ENCODE results near the gene BTBD9. TPM values are rescaled to one million over a fixed set of nuclear protein-coding genes. Genes with fewer than 3 reads are reported as not detected.

Gene BTBD9
- total RNA-seq, 4 donors from 2014 or later, result 9.2 to 16.3 (median 11.6) TPM

DNA sequence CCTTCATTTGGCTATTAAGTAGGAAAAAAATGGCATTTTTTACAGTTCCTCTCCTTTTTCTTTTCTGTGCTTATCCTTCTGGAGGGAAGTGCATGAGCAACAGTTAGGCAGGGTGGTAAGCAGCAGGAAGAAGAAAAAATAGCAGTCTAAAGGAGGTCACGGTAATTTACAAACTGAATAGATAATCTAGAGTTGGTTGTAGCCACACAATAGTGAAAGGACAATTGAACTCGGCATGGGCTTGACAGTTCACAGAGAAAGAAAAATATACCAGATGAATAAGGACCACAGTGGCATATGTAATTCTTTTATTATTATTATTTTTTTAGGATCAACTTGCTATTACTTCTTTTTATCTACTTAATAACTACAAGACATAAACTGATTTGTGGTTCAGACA lies 358.6 kb downstream of the BTBD9 start:
- intact Hi-C loops (cut with DNase I), result no loop called here
- WGBS, 2 donors, result 35 to 53% methylated on average over 2 of the region's 2 CpGs
- H3K27me3 ChIP-seq, result no peaks in the 10 kb centered on the region
- no peaks in the 10 kb centered on the region for H3K36me3 ChIP-seq
- H3K4me3 ChIP-seq, result no peak overlapping the region
- TF ChIP-seq, protein P1, sequence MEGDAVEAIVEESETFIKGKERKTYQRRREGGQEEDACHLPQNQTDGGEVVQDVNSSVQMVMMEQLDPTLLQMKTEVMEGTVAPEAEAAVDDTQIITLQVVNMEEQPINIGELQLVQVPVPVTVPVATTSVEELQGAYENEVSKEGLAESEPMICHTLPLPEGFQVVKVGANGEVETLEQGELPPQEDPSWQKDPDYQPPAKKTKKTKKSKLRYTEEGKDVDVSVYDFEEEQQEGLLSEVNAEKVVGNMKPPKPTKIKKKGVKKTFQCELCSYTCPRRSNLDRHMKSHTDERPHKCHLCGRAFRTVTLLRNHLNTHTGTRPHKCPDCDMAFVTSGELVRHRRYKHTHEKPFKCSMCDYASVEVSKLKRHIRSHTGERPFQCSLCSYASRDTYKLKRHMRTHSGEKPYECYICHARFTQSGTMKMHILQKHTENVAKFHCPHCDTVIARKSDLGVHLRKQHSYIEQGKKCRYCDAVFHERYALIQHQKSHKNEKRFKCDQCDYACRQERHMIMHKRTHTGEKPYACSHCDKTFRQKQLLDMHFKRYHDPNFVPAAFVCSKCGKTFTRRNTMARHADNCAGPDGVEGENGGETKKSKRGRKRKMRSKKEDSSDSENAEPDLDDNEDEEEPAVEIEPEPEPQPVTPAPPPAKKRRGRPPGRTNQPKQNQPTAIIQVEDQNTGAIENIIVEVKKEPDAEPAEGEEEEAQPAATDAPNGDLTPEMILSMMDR (IDR thresholded peaks at IDR 0.05), result no peak
- no peak for TF ChIP-seq POLR2A (IDR thresholded peaks at IDR 0.05)
- H3K4me1 ChIP-seq, result no peaks in the 10 kb centered on the region
- H3K9me3 ChIP-seq, result no peaks in the 10 kb centered on the region
- DNase-seq, result no peak
- H3K27ac ChIP-seq, result no peak overlapping the region

DNA sequence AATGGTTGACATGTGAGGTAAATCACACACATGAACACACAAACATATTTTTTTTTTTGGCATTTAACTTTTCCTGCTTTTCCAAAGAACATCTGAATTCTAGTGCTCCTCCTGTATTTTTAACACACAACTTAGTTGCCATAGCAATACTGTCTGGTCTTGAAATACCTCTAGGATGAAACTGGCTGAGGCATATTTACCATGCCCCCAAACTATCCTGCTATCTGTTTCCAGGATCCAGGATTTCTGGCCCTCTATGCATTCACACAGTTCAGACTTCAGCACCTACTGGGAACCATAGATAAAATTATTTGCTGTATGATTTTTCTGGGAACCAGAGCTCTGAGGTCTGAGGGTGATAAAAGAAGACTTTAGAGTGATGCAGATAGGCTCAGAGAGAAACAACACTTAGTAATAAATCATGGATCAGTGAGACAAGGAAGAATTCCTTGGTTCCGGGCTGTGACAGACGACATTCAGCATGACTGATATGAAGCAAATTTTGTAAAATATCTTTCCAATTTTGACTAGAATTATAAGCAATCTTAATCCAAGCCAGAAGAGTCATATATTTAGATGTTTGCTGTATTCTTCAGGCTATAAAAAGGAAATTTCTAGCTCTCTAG lies 359.7 kb downstream of the BTBD9 start:
- intact Hi-C loops (cut with DNase I), result no loop called here
- TF ChIP-seq, protein P1 (IDR thresholded peaks at IDR 0.05), result no peak
- TF ChIP-seq POLR2A (IDR thresholded peaks at IDR 0.05), result no peak
- Histone ChIP-seq H3K4me3 (no peak overlapping the region), H3K36me3 (no peaks in the 10 kb centered on the region), H3K9me3 (no peaks in the 10 kb centered on the region), H3K4me1 (no peaks in the 10 kb centered on the region), H3K27me3 (no peaks in the 10 kb centered on the region), H3K27ac (no peak overlapping the region)
- WGBS, 2 donors, result 59 to 80% methylated on average over 2 of the region's 2 CpGs
- no peak for DNase-seq

- WGBS, 2 donors, result 75 to 82% methylated on average over 4 of the region's 4 CpGs
Observed at GRCh38 chr6:38279423-38279822, 360.3 kb downstream of the BTBD9 start.

GRCh38 chr6:38273325-38273724 lies 366.4 kb downstream of the BTBD9 start:
- H3K27me3 ChIP-seq, result no peaks in the 10 kb centered on the region
- intact Hi-C loops (cut with DNase I), result no loop called here
- 56 to 86% methylated on average over 1 of the region's 1 CpG for WGBS, 2 donors
- DNase-seq, result no peak
- no peak overlapping the region for H3K27ac ChIP-seq
- peaks cover 0 to 6% (median 0%) of the 10 kb centered on the region in 3 donors for H3K4me1 ChIP-seq
- no peaks in the 10 kb centered on the region for H3K36me3 ChIP-seq
- H3K4me3 ChIP-seq, result no peak overlapping the region
- TF ChIP-seq POLR2A (IDR thresholded peaks at IDR 0.05), result no peak
- TF ChIP-seq, protein P1 (IDR thresholded peaks at IDR 0.05), result no peak
- no peaks in the 10 kb centered on the region for H3K9me3 ChIP-seq

More at GRCh38 chr6:38279423-38279822, 360.3 kb downstream of the BTBD9 start:
- Histone ChIP-seq H3K9me3 (no peaks in the 10 kb centered on the region), H3K36me3 (no peaks in the 10 kb centered on the region), H3K4me1 (no peaks in the 10 kb centered on the region), H3K27ac (no peak overlapping the region), H3K4me3 (no peak overlapping the region), H3K27me3 (no peaks in the 10 kb centered on the region)
- DNase-seq, result no peak
- TF ChIP-seq, protein P1 (IDR thresholded peaks at IDR 0.05), result no peak
- no peak for TF ChIP-seq POLR2A (IDR thresholded peaks at IDR 0.05)
- intact Hi-C loops (cut with DNase I), result no loop called here

GRCh38 chr6:38272222-38272621 lies 367.5 kb downstream of the BTBD9 start:
- intact Hi-C loops (cut with DNase I), result no loop called here
- Histone ChIP-seq H3K4me1 (peaks cover 0 to 6% (median 0%) of the 10 kb centered on the region in 3 donors), H3K4me3 (no peak overlapping the region), H3K36me3 (no peaks in the 10 kb centered on the region), H3K27ac (no peak overlapping the region), H3K27me3 (no peaks in the 10 kb centered on the region), H3K9me3 (no peaks in the 10 kb centered on the region)
- TF ChIP-seq, protein P1 (IDR thresholded peaks at IDR 0.05), result no peak
- no peak for TF ChIP-seq POLR2A (IDR thresholded peaks at IDR 0.05)
- DNase-seq, result no peak
- WGBS, 2 donors, result 65 to 83% methylated on average over 1 of the region's 1 CpG
